ENCODE data around the gene STK24. TPM values are rescaled to one million over a fixed set of nuclear protein-coding genes. Genes with fewer than 3 reads are reported as not detected.

STK24 gene
- total RNA-seq, 1 experiment from 2014 or later, result 93.2 TPM

DNA sequence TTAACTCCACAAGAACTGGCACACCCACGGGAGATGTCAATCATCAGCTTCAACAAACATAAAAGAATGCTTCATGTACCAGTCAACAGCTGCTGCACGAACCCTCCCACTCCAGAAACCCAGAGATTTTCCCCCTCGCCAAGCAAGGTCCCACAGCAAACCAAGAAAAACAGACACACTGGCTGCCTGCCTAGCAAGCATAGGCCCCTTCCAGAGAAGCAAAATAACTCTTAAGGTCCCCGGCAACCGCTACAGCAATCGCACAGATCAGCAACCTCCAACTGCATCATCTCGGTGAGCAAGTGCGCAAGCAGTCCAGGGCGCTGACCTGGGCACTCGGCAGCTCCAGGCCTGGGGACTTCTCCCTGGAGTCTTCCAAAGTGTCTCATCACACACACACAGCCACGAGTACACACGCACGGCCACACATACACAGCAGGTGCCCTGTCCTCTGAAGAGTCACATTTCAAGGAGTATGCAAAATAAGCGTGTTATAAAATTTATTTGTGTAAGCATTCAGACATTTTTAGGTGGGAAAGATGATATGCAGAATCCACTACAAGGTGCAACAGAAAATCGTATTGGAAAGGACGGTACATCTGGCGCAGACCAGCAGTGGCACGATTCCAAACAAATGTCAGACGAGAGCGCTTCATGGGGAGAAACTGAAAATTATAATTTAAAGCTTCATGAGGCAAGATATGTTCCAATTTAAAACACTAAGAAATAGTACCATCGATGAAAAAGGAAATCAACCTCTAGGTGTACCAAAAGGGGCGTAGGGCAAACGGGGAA lies 125.0 kb downstream of the STK24 start:
- no peak for DNase-seq (ENCODE audit: low read depth)

DNA sequence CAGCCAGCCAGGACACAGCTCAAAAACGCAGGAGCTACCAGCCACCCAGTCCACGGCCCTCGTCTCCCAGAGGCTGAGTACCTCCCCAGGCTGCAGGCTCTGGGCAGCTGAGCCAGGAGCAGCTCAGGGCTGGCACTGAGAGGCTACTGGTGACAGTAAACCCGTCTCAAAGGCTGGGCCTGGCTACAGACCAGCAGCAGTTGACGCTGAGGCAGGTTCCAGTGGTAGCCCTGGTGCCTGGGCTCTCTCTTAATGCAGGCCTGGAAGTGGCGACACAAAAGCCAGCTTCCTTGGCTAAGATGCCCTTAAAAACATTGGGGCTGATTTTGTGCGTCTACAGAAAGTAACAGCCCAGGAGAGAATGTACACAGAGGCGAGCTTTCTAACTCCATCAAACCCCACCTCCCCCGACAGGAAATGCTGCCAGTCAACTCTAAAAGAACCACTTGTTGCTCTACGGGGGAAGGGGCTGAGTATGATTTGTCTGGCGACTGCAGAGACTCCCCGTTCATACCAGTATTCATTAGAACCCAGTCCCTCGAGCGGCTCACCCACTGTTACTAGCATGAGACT lies 126.3 kb downstream of the STK24 start:
- no peak for DNase-seq (ENCODE audit: low read depth)

DNA sequence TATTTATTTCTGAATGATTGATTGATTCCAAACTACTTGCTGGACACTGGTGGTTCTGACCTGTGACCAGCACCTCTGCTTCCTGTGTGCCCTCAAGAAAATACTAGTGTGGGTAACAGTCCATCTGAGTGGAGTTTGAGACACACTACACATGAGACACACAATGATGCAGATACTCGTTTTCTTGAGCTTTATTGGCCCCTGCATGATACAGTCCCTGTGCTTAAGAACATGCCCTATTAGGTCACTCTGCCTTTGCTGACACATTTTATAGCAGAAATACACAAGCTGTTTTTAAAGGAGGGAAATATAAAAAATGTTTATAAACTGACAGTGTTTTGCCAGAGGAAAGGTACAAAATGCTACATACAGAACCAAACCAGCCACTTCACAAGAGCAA lies 126.9 kb downstream of the STK24 start:
- no peak for DNase-seq (ENCODE audit: low read depth)

DNA sequence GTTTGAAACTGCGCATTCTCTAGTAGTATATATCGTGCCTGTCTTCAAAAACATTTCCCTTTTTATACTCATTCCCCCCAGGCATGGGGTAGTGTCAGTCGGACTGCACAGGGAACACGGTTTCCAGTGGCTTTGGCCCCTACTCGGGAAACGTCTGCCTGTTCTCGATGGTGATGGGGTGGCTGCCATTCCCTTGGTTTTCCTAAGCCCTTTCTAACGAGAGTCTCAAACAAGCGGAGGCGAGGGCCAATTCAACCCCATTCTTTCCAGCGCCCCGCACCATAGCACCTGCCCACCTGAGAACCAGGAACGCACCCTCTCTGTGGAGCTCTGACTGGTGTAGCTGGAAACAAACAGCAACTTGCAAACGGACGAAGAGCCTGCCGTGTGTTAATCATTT lies 127.6 kb downstream of the STK24 start:
- no peak for DNase-seq (ENCODE audit: low read depth)

DNA sequence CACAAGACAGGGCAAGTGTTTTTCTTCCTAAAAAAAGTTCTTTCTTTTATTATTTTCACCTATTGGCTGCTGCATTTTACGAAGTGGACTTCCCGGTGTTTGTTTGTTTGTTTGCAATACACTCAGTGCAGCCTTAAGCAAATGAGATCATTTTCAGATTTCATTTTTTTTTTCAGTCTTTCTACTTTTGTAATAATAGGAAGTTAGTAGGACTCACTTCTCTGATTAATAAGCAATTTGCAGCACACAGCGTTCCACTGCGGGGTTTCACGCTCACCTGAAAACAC lies 128.3 kb downstream of the STK24 start:
- DNase-seq (ENCODE audit: low read depth), result no peak

DNA sequence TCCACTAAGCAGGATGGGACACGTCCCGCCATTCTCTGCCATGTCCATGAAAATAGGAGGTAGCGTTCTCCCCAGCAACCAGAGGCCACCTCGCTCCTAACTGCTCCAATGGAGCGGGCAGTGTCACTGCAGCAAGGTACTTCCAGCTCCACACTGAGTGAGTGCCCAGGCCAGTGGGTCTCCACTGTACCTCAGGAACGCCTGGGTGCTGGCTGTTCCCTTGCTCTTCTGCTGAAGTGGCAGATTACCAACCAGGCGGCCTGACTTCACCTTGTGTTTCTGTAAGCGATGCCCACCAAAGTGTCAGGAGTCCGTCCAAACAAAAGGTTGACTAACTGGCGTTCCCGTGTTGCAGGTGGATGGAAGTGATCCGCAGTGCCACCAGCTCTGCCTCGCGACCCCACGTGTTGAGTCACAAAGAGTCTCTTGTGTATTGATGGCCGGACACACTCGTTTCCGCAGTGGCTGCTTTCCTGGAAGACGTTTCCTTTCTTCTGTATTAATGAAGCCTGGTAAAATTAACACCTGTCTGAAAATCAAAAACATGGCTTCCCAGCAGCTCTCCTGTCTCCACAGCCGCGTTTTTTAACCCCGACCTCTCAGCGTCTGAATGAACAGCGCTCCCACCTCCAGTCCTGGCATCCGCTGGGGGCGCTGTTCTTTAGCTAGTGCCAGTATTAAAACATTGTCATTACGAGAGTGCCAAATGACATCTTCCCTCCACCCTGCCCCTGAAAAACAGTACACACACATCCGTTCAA lies 128.8 kb downstream of the STK24 start:
- no peak for DNase-seq (ENCODE audit: low read depth)

DNA sequence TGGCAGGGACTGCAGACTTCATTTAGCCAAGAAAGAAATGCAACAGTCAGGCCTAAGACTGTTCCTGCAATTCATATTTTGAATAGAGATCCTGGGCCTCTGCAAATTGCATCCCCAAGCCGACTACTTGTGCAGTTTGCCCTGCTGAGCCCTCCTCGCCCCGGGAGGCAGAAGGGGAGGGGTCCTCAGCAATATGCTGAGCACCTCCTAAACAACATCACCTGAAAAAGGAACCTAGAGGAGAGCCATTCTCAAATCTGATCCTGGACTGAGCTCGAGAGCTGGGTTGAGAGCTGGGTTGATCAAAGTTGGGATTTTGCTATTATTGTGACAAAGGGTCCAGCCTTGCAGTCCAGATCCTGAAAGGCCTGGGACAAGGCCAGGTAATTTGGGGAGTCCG lies 129.8 kb downstream of the STK24 start:
- no peak for DNase-seq (ENCODE audit: low read depth)

DNA sequence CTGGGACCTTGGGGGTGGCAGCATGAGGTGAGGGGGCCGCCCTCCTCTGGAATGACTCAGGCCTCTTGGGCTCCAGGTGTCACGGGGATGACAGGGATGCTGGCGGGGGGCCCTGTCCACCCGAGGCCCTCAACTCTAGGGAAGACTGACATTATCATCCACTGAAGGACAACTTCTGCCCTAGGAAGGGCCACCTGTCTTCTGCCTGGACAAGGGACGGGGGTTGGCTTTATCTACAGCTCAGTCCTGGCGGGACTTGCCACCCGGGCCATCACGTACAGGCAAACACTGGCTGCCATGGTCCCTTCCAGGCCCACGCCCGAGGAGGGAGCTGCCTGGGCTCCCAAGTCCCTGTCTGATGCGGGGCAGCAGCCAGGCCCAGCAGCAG lies 130.7 kb downstream of the STK24 start:
- DNase-seq (ENCODE audit: low read depth), result no peak

DNA sequence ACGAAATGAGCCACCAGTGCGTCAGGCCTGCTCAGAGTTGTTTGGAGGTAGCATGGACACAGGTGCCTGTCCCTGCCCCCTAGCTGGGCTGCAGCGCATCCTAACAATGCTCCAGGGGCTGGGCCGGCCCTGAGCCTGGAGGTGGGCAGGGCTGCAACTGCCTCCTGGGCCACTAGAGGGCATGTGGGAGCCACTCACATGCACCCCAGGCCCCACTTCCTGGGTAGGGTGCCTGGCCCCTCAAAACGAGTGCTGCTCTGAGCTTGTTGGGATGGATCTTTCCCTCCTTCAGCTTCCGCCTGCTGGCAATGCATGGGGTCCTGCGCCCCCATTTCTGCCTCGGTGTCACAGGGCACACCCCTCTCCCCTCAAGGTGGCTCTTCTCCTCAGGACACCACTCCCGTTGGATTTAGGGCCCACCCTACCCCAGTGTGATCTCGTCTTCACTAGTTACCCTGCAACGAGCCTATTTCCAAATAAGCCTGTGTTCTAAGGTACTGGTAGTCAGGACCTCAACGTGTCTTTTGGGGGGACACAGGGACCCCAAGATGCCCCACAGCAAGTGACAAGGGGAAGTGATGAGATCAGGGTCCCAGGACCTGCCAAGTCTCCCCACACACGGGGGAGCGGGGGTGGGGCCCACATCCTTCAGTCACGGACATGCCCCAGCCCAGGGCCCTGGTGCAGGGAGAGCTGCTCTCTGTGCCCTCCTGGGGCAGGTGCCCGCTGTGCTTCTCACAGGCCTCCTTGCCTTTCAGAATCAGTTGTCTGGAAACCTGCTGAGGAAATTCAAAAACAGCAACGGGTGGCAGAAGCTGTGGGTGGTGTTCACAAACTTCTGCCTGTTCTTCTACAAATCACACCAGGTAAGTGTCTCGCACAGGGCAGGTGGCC lies 131.3 kb downstream of the STK24 start:
- peak; percentile 50 for DNase-seq (ENCODE audit: low read depth)

DNA sequence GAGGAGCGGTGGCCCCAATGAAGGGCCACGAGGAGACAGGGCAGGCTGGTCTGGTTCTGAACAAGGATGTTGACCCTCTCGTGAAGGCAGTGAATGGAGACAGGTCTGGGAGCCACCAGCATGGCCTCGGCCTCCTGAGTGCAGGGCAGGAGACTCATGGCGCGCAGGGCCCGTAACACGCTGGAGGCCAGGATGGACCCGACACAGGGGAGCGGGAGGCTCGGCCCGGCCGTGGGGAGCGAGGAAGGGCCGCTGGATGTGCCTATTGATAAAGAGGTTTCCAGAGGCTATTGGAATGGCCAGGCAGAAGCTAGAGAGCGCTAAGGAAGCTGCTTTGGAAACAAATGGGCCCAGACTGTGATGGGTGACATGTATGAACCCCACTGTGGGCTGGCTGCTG lies 132.5 kb downstream of the STK24 start:
- DNase-seq (ENCODE audit: low read depth), result no peak

DNA sequence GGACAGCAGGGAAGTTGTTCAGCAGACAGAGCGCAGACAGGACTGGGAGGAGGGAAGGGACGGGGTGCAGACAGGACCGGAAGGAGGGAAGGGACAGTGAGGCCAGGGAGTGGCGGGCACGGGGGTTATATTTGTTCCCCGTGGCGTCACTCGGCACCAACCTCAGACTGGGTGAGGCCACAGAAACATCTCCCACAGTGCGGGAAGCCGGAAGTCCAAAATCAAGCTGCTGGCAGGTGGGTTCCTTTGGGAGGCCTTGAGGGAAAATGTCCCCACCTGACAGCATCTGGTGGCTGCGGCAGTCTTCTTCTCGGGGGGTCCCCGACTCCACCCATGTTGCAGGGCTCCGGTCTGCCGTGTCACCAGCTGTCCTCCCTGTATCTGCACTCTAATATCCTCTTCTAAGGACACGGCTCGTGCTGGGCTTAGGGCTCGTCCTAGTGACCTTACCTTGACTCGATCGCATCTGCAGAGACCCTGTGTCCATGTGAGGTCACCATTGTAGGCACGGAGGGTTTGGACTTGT lies 133.0 kb downstream of the STK24 start:
- no peak for DNase-seq (ENCODE audit: low read depth)

DNA sequence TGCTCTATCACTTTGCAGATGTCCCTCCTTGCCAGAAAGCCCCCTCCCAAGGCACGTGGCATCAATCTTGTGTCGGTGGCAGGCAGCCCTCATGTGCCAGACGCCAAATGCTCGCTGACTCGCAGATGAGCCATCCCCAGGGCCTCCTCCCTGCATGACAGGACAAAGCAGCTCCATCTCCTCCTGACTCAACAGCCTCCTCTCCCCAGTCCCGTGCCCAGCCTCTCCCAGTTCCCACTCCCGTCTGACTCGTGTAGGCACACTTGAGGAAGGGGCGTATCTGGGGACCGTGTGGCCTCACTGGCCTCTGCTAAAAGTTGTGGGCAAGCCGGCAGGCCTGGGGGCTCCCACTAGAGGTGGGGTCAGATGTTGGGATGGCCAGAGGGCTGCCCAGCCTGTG lies 133.6 kb downstream of the STK24 start:
- DNase-seq (ENCODE audit: low read depth), result peak; percentile 69

DNA sequence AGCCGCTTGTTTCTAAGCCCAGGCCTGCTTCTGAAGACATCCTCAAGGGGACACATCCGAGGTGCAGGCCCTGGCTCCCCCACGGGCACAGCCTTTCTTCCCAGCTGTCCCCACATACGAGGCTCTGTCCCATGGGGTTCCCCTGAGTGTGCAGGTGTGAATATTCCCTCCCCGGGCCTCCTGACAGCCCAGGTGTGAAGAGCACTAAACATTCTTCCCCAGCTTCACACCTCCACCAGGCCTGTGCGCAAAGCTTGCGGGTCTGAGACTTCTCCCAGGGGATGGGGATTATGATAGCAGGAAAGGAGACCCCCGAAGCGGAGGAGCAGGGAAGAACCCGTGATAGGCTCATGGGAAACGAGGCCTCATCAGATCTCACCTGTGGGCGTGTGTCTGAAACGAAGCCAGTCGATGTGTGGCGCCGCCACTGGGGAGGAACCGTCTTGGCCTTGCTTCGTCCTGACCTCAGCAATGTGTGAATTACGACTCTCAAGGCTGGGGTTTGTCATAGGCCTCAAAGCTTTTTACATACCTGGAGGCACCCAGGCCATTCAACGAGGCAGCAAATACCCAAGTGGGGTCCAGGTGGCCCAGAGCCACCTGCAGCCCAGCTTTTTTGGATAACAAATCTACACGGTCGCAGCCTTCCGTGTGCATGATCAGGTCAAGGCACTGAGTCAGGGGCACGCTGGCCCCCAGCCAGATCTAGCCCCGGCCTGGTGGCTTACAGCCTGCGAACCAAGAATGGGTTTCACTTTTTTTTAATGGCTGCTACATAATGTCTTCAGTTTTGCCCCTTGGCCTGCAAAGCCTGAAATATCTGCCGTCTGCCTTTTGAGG lies 134.3 kb downstream of the STK24 start:
- no peak for DNase-seq (ENCODE audit: low read depth)

DNA sequence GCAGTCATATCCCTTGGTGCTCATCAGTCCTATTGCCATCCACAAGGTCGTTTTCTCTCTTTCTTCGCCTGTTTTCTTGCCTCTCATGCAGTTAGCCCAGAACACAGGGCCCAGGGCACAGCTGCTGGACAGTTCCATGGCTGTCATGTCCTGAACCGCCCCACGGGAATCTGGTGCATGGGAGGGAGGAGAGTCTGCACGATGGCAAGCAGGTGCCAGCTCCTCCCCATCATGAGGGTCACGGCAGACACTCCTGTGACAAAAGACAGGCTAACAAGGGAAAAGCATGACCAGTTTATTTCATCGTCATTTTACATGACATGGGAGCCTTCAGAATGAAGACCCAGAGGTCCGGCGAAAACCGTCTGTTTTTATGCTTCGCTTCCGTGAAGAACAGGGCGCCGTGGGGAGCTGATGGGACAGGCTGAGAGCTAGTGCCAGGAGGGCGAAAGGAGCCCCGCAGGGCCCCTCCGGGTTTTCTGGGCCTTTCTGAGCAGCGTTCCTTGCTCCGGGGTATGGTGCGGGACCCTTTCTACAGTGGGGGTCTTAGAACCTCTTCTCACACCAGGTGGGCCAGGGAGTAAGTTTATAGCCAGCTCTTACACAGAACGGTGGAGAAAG lies 135.7 kb downstream of the STK24 start:
- DNase-seq (ENCODE audit: low read depth), result no peak

DNA sequence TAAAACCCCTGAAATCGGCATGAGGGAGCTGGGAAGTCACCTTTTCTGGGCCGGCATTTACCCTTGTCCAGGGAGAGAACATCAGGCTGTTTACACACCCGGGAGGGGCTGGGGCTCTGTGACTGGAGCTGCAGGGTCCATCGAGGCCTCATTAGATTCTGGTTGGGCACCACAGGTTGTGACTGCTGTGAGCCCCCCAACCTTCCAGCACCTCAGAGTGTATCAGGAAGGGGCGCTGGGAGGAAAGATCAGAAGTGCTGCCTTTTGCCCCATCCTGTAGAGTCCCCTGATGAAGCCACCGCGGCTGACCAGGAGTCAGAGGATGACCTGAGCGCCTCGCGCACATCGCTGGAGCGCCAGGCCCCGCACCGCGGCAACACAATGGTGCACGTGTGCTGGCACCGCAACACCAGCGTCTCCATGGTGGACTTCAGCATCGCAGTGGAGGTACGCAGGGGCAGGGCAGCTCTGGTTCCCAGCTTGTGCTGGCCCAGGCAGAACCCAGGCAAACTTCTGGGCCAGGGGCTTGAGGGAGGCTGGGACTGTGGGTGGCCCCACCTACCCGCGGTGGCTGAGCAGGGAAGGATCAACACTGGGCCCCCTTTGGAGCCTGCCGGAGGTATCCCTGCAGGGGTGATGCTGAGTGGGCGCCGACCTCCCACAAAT lies 136.4 kb downstream of the STK24 start:
- DNase-seq (ENCODE audit: low read depth), result no peak

DNA sequence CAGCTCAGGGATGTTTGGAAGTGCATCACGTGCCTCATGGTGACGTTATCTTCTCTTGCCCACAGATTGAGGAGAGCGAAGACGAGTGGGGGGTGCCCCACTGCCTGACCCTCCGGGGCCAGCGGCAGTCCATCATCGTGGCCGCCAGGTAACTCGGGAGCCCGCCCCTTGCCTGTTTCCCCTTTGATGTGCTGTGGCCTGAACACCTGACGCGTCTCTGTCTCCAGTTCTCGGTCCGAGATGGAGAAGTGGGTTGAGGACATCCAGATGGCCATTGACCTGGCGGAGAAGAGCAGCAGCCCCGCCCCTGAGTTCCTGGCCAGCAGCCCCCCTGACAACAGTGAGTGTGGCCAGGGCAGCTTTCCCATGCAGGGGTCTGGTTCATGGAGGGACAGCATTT lies 137.0 kb downstream of the STK24 start:
- no peak for DNase-seq (ENCODE audit: low read depth)

DNA sequence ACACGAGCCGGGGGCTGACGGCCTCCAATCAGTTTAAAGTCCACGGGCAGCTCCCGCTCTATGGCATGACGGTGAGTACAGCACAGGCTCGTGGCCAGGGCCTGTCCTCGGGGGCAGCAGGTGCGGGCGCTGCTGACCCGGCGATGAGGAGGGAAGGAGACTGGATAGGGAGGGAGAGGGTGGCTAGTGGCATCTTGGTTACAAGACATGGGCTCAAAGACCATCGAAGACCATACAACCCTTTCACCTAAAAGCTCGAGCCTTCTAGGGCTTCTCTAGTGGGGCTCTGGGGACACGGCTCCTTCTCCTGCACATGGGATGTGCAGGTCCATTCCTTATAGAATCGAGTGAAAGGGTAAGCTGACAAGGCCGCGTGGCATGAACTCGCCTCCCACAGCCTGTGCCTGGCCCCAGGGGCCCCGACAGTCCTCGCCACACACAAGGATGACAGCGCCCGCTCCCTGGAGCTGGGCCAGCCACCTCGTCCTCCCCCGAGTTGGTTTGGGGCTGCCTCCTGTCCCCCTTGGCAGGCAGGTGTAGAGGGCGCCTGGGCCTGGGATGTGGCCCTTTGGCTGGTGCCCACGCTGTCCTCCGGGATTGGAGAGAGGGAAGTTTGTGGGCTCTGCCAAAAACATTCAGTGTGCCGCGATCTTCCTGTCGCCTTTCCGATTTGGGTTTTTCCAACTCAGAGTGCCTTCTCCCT lies 137.6 kb downstream of the STK24 start:
- no peak for DNase-seq (ENCODE audit: low read depth)

DNA sequence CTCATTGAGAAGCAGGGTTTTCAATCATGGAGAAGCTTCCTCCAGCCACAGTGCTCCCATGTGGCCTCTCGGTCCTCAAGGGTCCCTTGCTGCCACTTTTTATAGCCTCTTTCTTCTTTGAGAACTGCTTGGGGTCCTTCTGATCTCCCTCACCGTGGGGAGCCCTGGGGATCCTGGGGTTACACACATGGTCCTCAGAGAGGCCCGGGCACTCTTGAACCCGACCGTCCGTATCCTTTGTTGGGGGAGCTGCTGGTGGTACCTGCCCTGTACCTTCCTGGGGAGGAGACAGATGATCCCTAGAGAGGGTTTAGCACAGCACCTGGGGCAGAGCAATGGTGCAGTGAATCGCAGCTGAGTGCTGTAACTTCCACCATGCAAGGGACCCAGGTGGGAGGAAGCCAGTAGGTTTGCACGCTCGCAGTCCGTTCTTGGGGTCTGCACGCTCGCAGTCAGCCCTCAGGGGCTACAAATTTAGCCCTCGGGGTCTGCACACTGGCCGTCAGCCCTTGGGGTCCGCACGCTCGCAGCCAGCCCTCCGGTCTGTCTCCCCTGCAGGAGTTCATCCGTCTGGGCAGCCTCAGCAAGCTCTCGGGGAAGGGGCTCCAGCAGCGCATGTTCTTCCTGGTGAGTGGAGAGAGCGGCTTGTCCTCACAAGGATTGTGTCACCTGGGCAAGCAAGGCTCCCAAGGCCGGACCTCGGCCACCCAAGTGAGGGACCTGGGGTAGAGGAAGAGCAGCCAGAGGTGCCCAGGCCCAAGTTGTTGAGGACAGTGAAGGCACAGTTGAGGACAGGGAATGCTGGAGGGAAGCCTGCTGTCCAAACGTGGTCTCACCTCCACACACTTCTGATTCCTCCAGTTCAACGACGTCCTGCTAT lies 138.4 kb downstream of the STK24 start:
- DNase-seq (ENCODE audit: low read depth), result no peak

Data from M059J (cell line).